Natural killer cell (primary cell): Measurements from ENCODE around the gene ERBB4. TPM values are rescaled to one million over a fixed set of nuclear protein-coding genes. Genes with fewer than 3 reads are reported as not detected.

Experiments
- ATAC-seq, 3 donors: fragments of 150-1000 bp in 2 of 3; fragments of 200-7000 bp in 1 of 3; cut with Tn5 transposase; 1 replicate in 1 of 3; 2 replicates in 2 of 3; pipeline ENCODE4 v1.10.0; 2021; ENCODE audit warnings: mild to moderate bottlenecking in 2 of 3, moderate library complexity in 2 of 3
- DNase-seq, 2 donors: peaks; one replicate each; pipeline versions ENCODE4 v3.0.0 to v3.0.0-alpha.2; 2013 to 2021; ENCODE audit warnings: mixed read lengths in 1 of 2
- H3K27ac ChIP-seq: one replicate; pipeline ENCODE4 v1.5.1; 2013; ENCODE audit warnings: mild to moderate bottlenecking, low read length
- H3K27me3 ChIP-seq: one replicate; pipeline ENCODE4 v1.6.1; 2013; ENCODE audit warnings: low read length; ENCODE audit not compliant: control insufficient read depth, insufficient read depth
- H3K36me3 ChIP-seq: one replicate; pipeline ENCODE4 v1.6.1; 2013; ENCODE audit warnings: low read length; ENCODE audit not compliant: control insufficient read depth, insufficient read depth
- H3K4me1 ChIP-seq: one replicate; pipeline ENCODE4 v1.6.1; 2013; ENCODE audit warnings: low read length; ENCODE audit not compliant: control insufficient read depth, insufficient read depth
- H3K4me3 ChIP-seq: one replicate; pipeline ENCODE4 v1.5.1; 2013; ENCODE audit warnings: low read length
- H3K9me3 ChIP-seq: one replicate; pipeline ENCODE4 v1.6.1; 2013; ENCODE audit warnings: low read length; ENCODE audit not compliant: control insufficient read depth, insufficient read depth
- H3K27ac Mint-ChIP-seq, 2 donors: one replicate each; pipeline ENCODE4 v1.8.0; 2022; ENCODE audit warnings: mild to moderate bottlenecking in 2 of 2, mixed read lengths in 2 of 2, moderate library complexity in 1 of 2
- H3K27me3 Mint-ChIP-seq, 2 donors: one replicate each; pipeline ENCODE4 v1.8.0; 2022; ENCODE audit warnings: low read depth in 2 of 2, mixed read lengths in 2 of 2
- H3K36me3 Mint-ChIP-seq: one replicate; pipeline ENCODE4 v1.8.0; 2022; ENCODE audit warnings: mixed read lengths
- H3K4me1 Mint-ChIP-seq, 2 donors: one replicate each; pipeline ENCODE4 v1.8.0; 2022; ENCODE audit warnings: mixed read lengths in 2 of 2
- H3K4me3 Mint-ChIP-seq: one replicate; pipeline ENCODE4 v1.8.0; 2022; ENCODE audit warnings: mild to moderate bottlenecking, moderate library complexity, mixed read lengths
- H3K9me3 Mint-ChIP-seq, 2 donors: one replicate each; pipeline ENCODE4 v1.8.0; 2022; ENCODE audit warnings: mixed read lengths in 2 of 2
- WGBS: methylation state at CpG from one replicate; pipeline ENCODE4 v1.1.7; 2013; ENCODE audit warnings: missing lambda C conversion rate; ENCODE audit not compliant: insufficient coverage; 5-methylcytosine and 5-hydroxymethylcytosine counted together
- intact Hi-C: fragments of 100-400 bp; cut with micrococcal nuclease; formaldehyde crosslinking; loops from one replicate; pipeline ENCODE4 v1.14.2; 2022
- total RNA-seq, 4 donors: library from RNA; stranded (reverse); fragments of 120-200 nt in 1 of 4; gene quantifications; one replicate each; pipeline versions ENCODE4 v1.2.3 to v1.2.4, GENCODE V29; 2013 to 2022
- TF ChIP-seq, protein P1 (sequence below): fragments of 200-600 bp; IDR thresholded peaks from one replicate; pipeline ENCODE4 v1.8.0; 2022; ENCODE audit warnings: antibody characterized with exemption

Gene ERBB4
- total RNA-seq, 3 donors from 2014 or later (not counting 1 experiment from before 2014, with no cell fraction given), result 0.08 TPM; not detected in 2

DNA sequence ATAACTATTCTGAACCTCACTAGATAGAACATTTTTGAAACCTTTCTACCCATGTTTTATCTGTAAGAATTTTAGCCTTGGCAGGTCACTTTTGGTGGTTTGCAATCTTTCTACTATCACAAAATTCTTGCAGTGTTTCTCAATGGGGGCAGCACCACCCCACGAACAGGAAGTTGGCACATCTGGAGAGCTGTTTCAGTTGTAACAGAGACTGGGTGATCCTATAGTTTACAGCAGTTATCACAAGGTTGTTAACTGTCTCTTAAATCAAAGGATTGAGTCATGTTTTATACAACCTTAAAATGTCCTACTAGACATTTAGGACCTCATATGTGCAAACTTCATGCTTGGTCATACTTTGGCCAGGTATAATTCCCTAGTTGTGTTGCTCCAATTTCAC is 829.2 kb downstream of the ERBB4 start:
- no peaks in the 10 kb centered on the region for H3K9me3 ChIP-seq
- Mint-ChIP-seq H3K9me3 (peaks cover 0 to 4% of the 10 kb centered on the region in 2 donors), H3K4me1 (no peaks in the 10 kb centered on the region), H3K4me3 (no peak overlapping the region), H3K27ac (no peak overlapping the region), H3K27me3 (no peaks in the 10 kb centered on the region), H3K36me3 (no peaks in the 10 kb centered on the region)
- WGBS, result 38% methylated on average over 1 of the region's 1 CpG
- H3K4me3 ChIP-seq, result no peak overlapping the region
- no peak overlapping the region for H3K27ac ChIP-seq
- no peaks in the 10 kb centered on the region for H3K36me3 ChIP-seq
- no peaks in the 10 kb centered on the region for H3K27me3 ChIP-seq
- TF ChIP-seq, protein P1, sequence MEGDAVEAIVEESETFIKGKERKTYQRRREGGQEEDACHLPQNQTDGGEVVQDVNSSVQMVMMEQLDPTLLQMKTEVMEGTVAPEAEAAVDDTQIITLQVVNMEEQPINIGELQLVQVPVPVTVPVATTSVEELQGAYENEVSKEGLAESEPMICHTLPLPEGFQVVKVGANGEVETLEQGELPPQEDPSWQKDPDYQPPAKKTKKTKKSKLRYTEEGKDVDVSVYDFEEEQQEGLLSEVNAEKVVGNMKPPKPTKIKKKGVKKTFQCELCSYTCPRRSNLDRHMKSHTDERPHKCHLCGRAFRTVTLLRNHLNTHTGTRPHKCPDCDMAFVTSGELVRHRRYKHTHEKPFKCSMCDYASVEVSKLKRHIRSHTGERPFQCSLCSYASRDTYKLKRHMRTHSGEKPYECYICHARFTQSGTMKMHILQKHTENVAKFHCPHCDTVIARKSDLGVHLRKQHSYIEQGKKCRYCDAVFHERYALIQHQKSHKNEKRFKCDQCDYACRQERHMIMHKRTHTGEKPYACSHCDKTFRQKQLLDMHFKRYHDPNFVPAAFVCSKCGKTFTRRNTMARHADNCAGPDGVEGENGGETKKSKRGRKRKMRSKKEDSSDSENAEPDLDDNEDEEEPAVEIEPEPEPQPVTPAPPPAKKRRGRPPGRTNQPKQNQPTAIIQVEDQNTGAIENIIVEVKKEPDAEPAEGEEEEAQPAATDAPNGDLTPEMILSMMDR, result no peak
- ATAC-seq (no peak), DNase-seq (no peak)
- intact Hi-C loops, result no loop called here
- no peaks in the 10 kb centered on the region for H3K4me1 ChIP-seq

GRCh38 chr2:211692689-211693088 is 845.9 kb downstream of the ERBB4 start:
- Histone ChIP-seq H3K4me1 (no peaks in the 10 kb centered on the region), H3K27me3 (no peaks in the 10 kb centered on the region), H3K27ac (no peak overlapping the region), H3K9me3 (no peaks in the 10 kb centered on the region), H3K4me3 (no peak overlapping the region), H3K36me3 (no peaks in the 10 kb centered on the region)
- Mint-ChIP-seq H3K9me3 (peaks cover 10 to 20% of the 10 kb centered on the region in 2 donors), H3K4me3 (no peak overlapping the region), H3K4me1 (no peaks in the 10 kb centered on the region), H3K27me3 (no peaks in the 10 kb centered on the region), H3K27ac (no peak overlapping the region), H3K36me3 (no peaks in the 10 kb centered on the region)
- WGBS, result 66% methylated on average over 2 of the region's 2 CpGs
- TF ChIP-seq, protein P1, result no peak
- intact Hi-C loops, result no loop called here
- ATAC-seq, result no peak
- DNase-seq, result no peak

- Mint-ChIP-seq H3K36me3 (no peaks in the 10 kb centered on the region), H3K4me3 (no peak overlapping the region), H3K9me3 (peaks cover 11 to 22% of the 10 kb centered on the region in 2 donors), H3K4me1 (no peaks in the 10 kb centered on the region), H3K27me3 (no peaks in the 10 kb centered on the region), H3K27ac (no peak overlapping the region)
- Histone ChIP-seq H3K4me1 (no peaks in the 10 kb centered on the region), H3K27me3 (no peaks in the 10 kb centered on the region), H3K36me3 (no peaks in the 10 kb centered on the region), H3K27ac (no peak overlapping the region), H3K4me3 (no peak overlapping the region), H3K9me3 (no peaks in the 10 kb centered on the region)
- DNase-seq (no peak), ATAC-seq (no peak)
- WGBS, result 100% methylated on average over 1 of the region's 1 CpG
- intact Hi-C loops, result no loop called here
- TF ChIP-seq, protein P1, result no peak
Observed at GRCh38 chr2:211690736-211691135, 847.9 kb downstream of the ERBB4 start.

GRCh38 chr2:211688196-211688595 is 850.4 kb downstream of the ERBB4 start:
- H3K4me3 Mint-ChIP-seq, result no peak overlapping the region
- WGBS, result 79% methylated on average over 1 of the region's 2 CpGs
- H3K36me3 Mint-ChIP-seq, result no peaks in the 10 kb centered on the region
- H3K4me1 Mint-ChIP-seq, result no peaks in the 10 kb centered on the region
- TF ChIP-seq, protein P1, result no peak
- Histone ChIP-seq H3K4me3 (no peak overlapping the region), H3K27me3 (no peaks in the 10 kb centered on the region), H3K27ac (no peak overlapping the region), H3K36me3 (no peaks in the 10 kb centered on the region), H3K4me1 (no peaks in the 10 kb centered on the region), H3K9me3 (peaks cover 8% of the 10 kb centered on the region)
- no peak for DNase-seq
- intact Hi-C loops, result no loop called here
- no peaks in the 10 kb centered on the region for H3K27me3 Mint-ChIP-seq
- no peak for ATAC-seq
- H3K27ac Mint-ChIP-seq, result no peak overlapping the region
- peaks cover 8 to 20% of the 10 kb centered on the region in 2 donors for H3K9me3 Mint-ChIP-seq
